ENCODE data around the gene POU3F3. TPM values are rescaled to one million over a fixed set of nuclear protein-coding genes. Genes with fewer than 3 reads are reported as not detected.

The POU3F3 gene
- total RNA-seq, result not detected in 2 replicates

DNA sequence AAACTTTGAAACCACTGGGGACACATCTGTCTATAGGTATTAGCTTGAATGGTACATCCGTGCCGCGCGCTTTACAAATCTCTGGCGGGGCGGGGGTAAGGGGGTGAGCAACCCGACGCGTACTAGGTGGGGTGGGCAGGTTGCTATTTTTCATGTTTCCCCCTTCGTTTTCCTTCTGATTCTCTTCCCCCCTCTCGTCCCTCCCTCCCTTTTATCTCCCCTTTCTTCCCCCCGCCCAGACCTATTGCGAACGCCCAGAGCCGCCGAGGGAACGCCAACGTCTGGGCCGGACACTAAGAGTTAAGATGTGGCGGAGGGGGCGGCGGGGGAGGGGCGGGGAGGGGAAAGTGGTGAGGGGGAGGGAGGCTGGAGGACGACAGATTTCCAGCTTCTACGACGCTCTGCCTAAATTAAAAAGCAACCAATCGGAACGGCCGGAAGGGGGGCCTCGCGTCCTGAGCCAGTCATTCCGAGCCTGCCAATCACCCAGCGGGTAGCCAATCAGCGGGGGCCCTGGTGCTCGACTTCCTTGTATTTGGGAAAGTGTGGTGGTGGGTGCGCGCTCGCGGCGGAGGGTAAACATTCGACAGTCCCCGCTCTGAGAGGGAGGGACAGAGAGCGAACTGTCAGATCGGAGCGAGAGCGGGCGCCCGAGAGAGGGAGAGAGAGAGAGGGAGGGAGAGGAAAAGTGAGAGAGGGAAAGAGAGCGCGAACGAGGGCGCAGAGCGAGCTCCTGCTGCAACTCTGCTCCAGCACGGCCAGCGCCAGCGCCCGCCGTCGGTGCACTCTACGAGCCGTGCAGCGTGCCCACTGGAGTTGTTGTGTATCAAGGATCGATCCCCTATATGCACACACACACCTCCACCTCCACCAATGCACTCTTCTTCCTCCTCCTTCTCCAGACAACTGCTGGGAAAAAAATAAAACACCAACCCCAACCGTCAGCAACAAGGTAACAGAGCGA lies at the start of gene POU3F3:
POU3F3 (plus strand) TSS at position 582 of the 964 bp plus-strand sequence. CDS start 1,396 bp downstream, outside the sequence.
- intact Hi-C loops (cut with micrococcal nuclease), result no loop called here

DNA sequence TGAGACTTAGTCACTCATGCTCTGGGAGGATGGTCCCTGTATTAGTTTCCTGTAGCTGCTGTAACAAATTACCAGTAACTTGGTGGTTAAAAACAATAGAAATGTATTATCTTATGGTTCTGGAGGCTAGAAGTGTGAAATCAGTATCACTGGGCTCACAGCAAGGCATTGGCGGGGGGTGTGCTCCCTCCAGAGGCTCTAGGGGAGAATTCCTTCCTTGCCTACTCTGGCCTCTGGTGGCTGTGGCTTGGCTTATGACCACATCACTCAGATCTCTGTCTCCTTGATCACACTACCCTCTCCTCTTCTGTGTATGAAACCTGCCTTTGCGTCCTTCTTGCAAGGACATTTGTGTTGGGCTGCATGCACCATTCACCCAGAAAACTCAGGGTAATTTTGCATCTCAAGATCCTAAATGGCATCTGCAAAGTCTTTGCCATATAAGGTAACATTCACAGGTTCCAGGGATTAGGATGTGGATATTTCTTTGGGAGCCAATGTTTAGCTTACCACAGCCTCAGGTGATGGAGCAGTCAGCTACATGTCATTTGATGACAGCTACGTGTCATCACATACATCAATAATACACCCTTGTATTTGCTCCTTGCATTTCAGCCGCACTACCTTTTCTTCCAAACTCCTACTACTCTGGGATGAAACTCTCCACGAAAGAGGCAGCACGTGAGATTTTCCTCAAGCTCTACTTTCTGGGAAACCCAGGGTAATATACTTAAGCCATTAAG lies 49.6 kb upstream of the POU3F3 start:
- intact Hi-C loops (cut with micrococcal nuclease), result no loop called here

DNA sequence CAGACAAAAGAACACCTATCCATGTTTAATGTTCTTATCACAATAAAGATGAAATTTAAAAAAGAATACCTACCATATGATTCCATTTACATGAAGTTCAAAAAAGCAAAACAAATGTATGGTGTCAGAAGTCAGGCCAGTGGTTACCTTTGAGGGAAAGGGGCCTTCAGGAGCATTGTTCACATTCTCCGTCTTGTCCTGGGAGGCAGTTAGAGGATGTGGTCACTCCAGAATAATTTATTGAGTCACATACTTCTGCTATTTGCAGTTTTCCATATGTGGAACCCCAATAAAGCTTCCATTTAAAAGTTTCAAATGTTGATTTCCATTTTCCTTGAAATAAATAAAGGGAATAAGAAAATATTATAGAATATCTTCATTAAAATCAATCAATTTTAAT lies 41.6 kb upstream of the POU3F3 start:
- intact Hi-C loops (cut with micrococcal nuclease), result no loop called here

DNA sequence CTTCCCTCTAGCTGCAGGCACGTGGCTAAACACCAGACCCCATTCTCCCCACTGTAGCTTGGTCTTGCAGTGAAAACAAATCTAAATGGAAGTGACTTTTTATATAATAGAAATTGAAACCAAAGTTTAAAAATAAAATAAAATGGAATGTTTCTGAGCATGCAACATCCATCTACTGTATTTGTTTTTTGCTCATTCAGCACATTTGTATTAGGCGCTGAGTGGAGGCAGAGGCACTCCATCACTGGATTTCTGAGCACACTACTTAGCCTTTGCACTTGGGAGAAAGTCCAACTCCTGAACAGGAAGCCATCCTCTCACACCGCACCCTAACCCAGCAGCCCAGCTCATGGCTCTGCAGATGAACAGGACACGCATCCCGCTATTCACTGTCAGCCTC lies 37.8 kb upstream of the POU3F3 start:
- intact Hi-C loops (cut with micrococcal nuclease), result no loop called here

DNA sequence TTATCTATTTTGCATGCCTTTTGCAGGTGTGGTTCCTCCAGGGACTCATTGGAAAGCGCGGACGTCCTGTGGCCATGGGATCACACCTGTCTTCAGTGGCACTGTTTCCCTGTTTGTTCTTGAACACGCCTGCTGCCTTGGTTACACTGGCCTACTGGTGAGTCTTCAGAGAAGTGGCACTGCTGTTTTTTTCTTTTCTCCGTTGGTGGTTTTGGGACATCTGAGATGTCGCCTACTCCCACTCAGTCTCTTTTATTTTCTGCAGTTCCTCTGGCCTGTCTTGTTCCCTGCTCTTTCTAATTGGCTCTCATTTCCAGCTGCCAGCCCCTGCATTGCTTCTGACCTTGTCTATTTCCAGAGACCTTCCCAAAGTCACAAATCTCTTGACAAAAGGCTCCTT lies 35.7 kb upstream of the POU3F3 start:
- intact Hi-C loops (cut with micrococcal nuclease), result no loop called here

DNA sequence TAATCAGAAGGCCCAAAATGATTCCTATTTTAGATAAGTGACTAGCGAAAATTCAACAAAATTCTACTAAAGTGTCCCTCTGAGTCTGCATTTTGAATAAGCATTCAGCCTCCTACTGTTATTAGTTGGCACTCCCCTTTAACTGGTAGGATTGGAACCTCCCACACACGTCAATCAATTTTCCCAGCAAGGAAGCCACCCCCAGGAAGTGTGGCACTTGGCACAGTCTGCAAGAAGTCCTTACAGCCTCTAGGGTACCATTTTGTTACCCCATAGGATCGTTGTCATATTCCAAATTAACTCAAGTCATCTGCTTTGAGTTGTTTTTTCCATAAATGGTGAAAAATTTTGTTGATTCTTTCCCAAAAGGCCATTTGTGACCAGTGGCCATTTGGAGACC lies 33.8 kb upstream of the POU3F3 start:
- intact Hi-C loops (cut with micrococcal nuclease), result no loop called here

DNA sequence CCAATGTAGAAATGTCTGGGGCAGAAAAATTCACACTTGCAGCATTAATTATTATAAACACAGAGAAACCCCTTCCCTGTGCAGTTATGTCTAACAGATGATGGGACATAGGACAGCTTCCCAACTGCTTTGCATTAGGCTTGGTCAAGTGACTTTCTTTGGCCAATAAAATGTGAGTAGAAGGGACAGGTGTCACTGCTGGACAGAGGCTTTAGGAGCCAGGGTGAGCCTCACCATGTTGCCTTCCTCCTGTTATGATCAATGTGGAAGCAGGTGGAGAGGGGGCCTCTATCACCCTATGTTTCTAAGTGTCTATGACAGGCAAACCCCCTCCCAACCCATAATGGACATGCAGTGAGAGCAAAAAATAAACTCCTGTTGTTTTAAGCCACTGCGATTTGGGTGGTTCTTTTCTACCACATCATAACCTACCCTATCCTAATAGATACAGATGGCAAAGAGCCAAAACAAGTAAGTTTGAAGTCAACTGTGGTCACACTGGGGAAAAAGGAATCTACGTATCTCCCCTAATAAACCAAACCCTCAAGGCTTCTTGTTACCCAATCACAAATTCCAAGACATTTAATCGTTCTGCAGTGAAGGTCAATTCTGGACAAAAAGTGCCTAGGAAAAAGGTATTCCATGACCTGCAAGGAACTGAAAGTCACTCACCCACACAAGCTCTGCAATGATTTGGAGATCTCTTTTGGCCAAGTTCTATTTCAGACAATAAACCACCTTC lies 28.6 kb upstream of the POU3F3 start:
- intact Hi-C loops (cut with micrococcal nuclease), result no loop called here

DNA sequence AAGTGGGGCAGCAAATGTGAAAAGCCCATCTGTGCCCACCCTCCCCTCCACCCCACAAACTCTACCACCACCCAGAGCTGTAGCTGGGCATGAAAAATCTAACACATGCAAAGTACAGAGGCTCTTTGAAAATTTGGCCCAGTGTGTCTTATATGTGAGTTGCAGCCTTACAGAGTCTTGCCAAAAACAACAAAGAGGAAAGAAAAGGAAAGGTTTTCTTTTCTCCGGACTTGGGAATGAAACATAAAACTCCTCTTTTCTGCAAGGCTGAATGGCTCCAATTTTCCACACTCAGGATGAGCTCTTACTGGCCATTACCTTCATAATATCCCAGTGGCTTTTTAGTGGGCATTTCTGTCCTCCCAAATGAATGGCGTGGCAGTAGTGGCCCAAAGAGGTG lies 27.9 kb upstream of the POU3F3 start:
- intact Hi-C loops (cut with micrococcal nuclease), result no loop called here

DNA sequence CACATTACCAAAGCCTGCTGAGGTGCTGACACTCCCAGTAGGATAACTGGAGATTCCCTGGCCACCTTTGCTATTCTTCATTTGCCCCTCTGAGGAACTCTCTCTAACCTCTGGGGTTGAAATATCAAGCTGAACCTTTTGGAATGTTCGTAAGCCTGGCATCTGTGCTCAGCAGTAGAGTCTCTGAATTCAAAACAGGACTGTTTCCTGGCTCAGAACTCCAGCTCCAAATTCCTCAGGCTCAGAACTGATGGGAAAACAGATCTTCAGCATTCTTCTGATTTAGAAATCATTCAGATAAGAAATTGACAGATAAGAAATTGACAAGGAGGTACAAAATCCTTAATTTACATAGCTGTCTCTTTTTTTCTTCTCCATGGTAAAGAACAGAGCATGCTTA lies 22.2 kb upstream of the POU3F3 start:
- intact Hi-C loops (cut with micrococcal nuclease), result no loop called here

DNA sequence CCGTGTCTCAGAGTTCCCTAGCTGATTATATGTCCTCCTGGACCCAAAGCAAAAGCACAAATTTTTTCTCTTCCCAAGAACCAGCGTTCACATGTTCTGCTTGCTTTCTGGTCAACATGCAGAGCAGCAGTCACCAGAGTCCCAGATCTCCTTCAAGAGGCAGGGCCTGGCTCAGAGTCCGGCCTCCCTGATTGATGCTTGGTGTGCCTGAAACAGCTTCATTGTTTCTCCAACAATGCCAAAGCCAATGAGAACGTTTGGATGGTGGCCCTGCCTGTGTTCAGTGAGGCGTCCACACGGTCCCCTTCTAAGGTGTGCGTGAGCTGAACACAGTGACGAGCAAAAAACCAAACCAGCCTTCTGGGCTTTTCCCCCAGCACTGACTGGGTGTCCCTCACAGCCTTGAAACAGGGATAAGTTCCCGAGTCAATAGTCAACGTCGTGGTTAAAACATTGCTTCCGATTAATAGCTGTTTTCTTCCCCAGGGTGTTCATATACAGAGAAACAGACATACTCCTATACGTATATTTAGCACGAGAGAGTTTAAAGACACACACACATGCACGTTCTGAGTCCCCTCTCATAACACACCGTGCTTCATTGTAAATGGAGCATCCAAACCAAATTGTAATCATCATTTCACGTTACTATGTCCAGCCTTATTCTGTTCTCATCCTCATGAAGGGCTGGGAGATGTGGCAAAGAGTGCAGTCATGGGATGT lies 19.3 kb upstream of the POU3F3 start:
- intact Hi-C loops (cut with micrococcal nuclease), result no loop called here

DNA sequence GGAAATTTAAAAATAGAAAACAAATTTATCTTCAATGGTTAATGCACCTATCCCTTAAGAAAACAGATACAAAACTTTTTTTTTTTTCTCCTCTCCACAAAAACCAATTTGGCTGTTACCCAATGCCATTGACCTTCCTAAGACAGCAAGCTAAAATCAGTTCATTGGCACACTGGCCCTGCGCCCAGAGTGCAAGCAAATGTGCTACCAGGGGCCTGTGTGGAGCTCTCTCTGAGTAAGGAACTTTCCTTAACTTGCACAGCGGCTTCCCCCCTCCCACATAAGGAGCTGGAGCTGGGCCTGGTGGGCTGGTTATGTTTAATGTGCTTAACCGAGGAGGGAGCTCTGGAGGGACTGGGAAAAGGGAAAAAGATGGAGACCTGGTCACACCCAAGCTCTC lies 17.6 kb upstream of the POU3F3 start:
- intact Hi-C loops (cut with micrococcal nuclease), result no loop called here

DNA sequence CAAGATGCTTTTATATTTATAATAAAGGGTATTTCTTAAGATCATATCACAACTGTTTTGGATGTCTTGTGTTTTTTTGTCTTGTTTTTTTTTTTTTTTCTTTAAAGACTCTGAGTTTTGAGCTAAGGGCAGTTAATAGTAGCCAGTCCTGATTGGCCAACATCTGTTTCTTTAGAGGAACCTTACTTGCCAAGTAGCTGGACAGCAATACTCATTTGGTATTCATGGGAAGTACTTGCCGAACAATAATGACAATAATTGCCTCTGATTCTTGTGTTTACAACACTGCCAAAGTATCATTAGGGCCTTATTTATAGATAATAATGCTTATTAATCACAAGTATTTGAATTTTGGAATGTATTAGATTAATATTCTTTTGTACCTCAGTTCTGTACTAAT lies 17.1 kb upstream of the POU3F3 start:
- intact Hi-C loops (cut with micrococcal nuclease), result no loop called here

DNA sequence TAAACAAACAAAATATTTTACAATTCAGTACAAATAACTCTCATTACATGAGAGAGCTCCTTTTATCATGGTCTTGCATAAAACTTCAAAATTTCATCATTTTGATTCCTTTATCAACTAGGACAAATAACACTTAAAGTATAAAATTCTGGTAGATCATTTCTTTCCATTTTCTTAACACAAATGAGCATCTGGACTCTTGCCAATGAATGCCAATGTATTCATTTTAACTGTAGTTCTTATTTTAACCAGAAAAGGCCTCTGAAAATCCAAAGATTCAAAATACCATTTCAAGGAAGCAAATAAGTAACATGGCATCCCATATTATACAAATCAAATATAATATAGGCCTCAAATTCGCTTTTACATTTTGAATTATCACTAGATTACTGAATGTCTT lies 13.8 kb upstream of the POU3F3 start:
- intact Hi-C loops (cut with micrococcal nuclease), result no loop called here

DNA sequence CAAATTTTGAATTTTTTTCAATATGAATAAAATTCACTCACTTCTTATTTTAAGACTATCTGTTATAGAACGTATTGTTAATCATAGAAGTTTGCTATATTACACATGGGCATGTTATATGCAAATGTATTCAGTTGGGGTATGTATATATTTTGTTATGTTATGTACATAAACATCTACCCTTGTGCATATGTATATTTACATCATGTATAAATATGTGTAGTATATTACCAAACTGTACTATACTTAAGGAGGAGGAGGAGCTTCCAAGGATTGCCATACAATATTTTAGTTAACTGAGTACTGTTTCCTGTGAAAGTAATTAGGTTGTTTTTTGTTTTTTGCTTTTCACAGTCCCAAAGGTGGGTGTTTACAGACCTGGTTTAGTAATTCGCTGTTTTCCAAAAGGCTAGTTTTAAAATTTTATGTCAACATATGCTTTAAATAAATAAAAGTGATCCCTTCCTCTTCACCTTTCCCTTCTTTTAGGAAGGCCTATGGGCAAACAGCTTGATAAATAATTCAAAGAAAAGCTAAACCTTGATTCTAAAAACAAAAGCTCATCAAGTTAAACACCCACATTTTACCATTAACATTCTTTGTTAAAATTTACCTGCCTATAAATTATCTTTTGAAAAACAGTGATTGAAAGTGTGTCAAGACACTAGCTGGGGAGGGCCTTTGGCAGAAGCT lies 12.9 kb upstream of the POU3F3 start:
- intact Hi-C loops (cut with micrococcal nuclease), result no loop called here

DNA sequence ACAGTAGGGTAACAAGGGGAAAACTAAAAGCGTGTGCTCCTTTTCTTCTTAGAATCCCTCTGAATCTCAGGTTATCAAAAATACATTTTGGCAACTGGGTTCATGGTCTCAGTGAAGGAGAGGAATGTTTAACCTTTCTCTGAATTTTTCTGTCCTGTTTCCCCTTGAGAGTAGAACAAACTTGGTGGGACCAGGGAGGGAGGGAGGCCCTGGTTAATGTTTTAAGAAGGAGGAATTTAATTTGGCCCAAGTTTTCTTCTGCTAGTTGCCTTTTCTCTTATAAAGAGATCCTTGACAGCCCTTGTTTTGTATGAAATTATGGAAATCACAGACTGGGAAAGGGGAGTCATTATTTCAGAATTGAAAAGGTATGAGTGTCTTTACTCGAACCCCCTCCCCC lies 12.2 kb upstream of the POU3F3 start:
- intact Hi-C loops (cut with micrococcal nuclease), result no loop called here

DNA sequence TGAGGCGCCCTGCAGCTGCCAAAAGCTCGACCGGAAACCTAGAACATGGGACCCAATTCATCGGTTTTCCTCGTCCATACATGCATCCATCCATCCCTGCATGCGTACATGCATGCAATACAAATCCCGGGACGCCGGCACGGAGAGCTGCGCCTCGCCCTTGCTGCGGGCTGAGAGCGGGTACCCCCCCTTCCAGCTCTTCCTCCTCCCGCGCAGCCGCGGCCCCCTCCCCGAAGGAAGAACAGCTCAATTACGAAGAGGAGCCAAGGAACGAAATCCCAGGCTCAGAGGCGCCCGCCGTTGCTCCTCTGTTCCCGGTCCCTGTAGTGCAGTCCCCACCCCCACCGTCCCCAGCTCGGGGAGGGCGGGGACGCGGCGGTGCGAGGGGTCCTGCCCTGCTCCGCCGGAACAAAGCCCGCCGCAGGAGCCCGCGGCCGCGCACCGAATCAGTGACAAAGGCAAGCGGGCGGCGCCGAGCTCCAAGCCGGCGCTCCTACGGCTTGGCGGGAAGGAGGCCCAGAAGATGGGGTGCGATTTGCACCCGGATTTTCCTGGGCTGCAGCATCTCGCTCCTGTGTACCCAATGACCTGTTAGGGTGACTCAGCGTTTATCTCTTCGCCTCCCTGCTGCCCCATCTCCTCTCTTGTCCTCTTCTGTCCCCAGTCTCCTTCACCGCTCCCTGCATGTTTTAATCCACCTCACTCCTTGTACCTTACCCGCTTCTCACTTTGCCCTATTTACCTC lies 8.9 kb upstream of the POU3F3 start:
- intact Hi-C loops (cut with micrococcal nuclease), result loop anchor here (5.0 kb wide), 1 partner anchor 1868 kb away; no protein-coding TSS in a partner anchor

DNA sequence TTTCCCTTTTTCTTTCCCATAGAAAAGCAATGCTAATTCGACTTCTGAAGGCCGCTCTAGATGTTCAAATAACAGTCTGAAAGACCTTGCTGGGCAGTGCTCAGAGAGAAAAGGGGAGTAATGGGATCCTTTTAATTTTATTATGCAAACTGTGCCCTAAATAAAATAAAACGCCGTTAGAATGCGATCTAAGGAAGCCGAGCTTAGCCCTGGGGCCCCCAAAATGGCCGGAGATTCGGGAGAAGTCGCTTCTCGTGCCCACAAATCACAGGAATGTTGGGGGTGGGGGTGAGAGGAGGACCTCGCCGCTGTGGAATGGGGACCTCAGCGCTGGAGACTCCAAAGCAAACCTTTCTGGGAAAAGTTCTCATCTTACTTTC lies 8.4 kb upstream of the POU3F3 start:
- intact Hi-C loops (cut with micrococcal nuclease), result loop anchor here (5.0 kb wide), 1 partner anchor 1868 kb away; no protein-coding TSS in a partner anchor

DNA sequence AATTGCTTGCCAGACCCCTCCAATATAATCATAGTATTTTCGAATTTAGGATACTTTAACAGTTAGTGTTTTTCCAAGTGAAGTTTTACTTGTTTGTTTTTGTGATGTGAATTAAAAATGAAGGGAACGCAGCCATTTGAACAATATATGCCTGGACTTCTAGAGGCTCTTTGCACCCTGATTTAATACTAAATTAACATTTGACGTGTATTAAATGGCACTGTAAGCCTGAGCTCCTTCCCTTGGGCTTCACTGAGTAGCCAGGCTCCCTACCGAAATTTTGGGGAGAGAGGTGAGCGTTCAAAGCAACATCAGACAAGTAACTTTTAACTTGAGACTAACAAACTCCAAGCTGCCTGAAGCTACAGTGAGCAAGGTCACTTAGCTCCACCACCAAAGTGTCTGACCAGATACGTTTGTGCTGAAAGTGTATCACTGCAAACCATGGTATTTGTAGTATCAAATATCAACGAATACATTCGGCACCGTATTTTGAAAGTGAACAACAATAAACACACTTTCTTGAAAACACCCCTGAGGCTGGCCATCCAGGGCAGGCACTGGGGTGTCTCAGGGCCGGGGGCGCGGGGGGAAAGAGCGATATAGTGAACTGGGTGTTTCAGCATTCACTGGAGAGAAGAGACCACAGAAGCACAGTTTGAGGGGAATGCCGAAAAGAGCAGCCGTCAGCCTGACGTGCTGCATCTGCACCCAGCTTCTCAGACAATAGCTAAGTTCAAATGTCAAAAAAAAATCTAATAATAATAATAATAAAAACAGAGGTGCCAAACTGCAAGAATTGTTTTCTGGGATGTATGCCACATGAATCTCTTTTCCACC lies 7.7 kb upstream of the POU3F3 start:
- intact Hi-C loops (cut with micrococcal nuclease), result loop anchor here (1.0 to 5.0 kb wide), 2 partner anchors 11 to 1869 kb away; no protein-coding TSS in a partner anchor

Data from T-helper 1 cell treated with Interleukin-12 subunit alpha and Interleukin-12 subunit beta and Interleukin-4 antibody, amounts not matched to agents 30 ng/mL and 1 ng/mL, for 36 hours (primary cell).